Right atrium auricular region (tissue), 2 donors: ENCODE measurements around the gene C10orf53. TPM values are rescaled to one million over a fixed set of nuclear protein-coding genes. Genes with fewer than 3 reads are reported as not detected.

Source experiments
- DNase-seq: peaks from one replicate; pipeline ENCODE4 v3.0.0-alpha.2; 2019; ENCODE audit warnings: low spot score
- H3K27ac ChIP-seq, 2 donors: fragments of 200-600 bp; sonication (generic); 1 replicate in 1 of 2; 2 replicates in 1 of 2; pipeline ENCODE4 v1.5.1; 2016 to 2019
- H3K27me3 ChIP-seq, 2 donors: fragments of 200-600 bp; sonication (generic); one replicate each; pipeline versions ENCODE4 v1.5.1 to v1.6.0; 2017 to 2019
- H3K36me3 ChIP-seq: fragments of 200-600 bp; sonication (generic); one replicate; pipeline ENCODE4 v1.5.1; 2016
- H3K4me1 ChIP-seq, 2 donors: fragments of 200-600 bp; sonication (generic); one replicate each; pipeline versions ENCODE4 v1.5.1 to v1.6.0; 2017 to 2019
- H3K4me3 ChIP-seq, 2 donors: fragments of 200-600 bp; sonication (generic); 1 replicate in 1 of 2; 2 replicates in 1 of 2; pipeline ENCODE4 v1.5.1; 2017 to 2019; ENCODE audit warnings: mild to moderate bottlenecking in 1 of 2, moderate library complexity in 1 of 2
- H3K9me3 ChIP-seq, 2 donors: fragments of 200-600 bp; sonication (generic); one replicate each; pipeline ENCODE4 v1.5.1; 2019
- CTCF ChIP-seq, 2 donors: fragments of 200-600 bp; sonication (generic); IDR thresholded peaks; one replicate each; pipeline ENCODE4 v1.5.1; 2019; ENCODE audit warnings: antibody characterized with exemption in 2 of 2
- total RNA-seq, 2 donors: library from RNA; depleted of rRNA; stranded (reverse); fragments of >200 nt; gene quantifications; one replicate each; pipeline ENCODE4 v1.1.0, GENCODE V29; 2016

Gene C10orf53
- total RNA-seq, 2 donors from 2014 or later, result not detected

GRCh38 chr10:49663596-49663995, 15.9 kb upstream of the C10orf53 start:
- H3K4me3 ChIP-seq, result no peak overlapping the region
- H3K27me3 ChIP-seq, result no peaks in the 10 kb centered on the region
- peaks cover 0 to 14% of the 10 kb centered on the region in 2 donors for H3K9me3 ChIP-seq
- no peak for TF ChIP-seq CTCF (IDR thresholded peaks at IDR 0.05)
- H3K36me3 ChIP-seq, result no peaks in the 10 kb centered on the region
- no peak for DNase-seq
- no peak overlapping the region for H3K27ac ChIP-seq
- no peaks in the 10 kb centered on the region for H3K4me1 ChIP-seq

- DNase-seq, result no peak
- Histone ChIP-seq H3K27ac (no peak overlapping the region), H3K27me3 (no peaks in the 10 kb centered on the region), H3K9me3 (peaks cover 0 to 9% of the 10 kb centered on the region in 2 donors), H3K4me3 (no peak overlapping the region), H3K4me1 (no peaks in the 10 kb centered on the region), H3K36me3 (no peaks in the 10 kb centered on the region)
- TF ChIP-seq CTCF (IDR thresholded peaks at IDR 0.05), result no peak
These were observed 15.2 kb upstream of the C10orf53 start for GRCh38 chr10:49664006-49664841.

GRCh38 chr10:49664842-49665355, 14.6 kb upstream of the C10orf53 start:
- H3K36me3 ChIP-seq, result no peaks in the 10 kb centered on the region
- peak; percentile 52 for DNase-seq
- H3K27ac ChIP-seq, result no peak overlapping the region
- H3K4me3 ChIP-seq, result no peak overlapping the region
- peaks cover 0 to 4% of the 10 kb centered on the region in 2 donors for H3K9me3 ChIP-seq
- no peak for TF ChIP-seq CTCF (IDR thresholded peaks at IDR 0.05)
- no peaks in the 10 kb centered on the region for H3K27me3 ChIP-seq
- H3K4me1 ChIP-seq, result no peaks in the 10 kb centered on the region

- TF ChIP-seq CTCF (IDR thresholded peaks at IDR 0.05), result no peak
- peak; percentile 4 for DNase-seq
- H3K27ac ChIP-seq, result no peak overlapping the region
- no peaks in the 10 kb centered on the region for H3K27me3 ChIP-seq
- no peaks in the 10 kb centered on the region for H3K36me3 ChIP-seq
- H3K4me3 ChIP-seq, result no peak overlapping the region
- no peaks in the 10 kb centered on the region for H3K9me3 ChIP-seq
- no peaks in the 10 kb centered on the region for H3K4me1 ChIP-seq
These were observed 13.3 kb upstream of the C10orf53 start for GRCh38 chr10:49666054-49666615.

- peak; percentile 38 for DNase-seq
- Histone ChIP-seq H3K27ac (no peak overlapping the region), H3K27me3 (no peaks in the 10 kb centered on the region), H3K9me3 (no peaks in the 10 kb centered on the region), H3K4me1 (no peaks in the 10 kb centered on the region), H3K4me3 (no peak overlapping the region), H3K36me3 (no peaks in the 10 kb centered on the region)
- TF ChIP-seq CTCF (IDR thresholded peaks at IDR 0.05), result no peak
These were observed 12.8 kb upstream of the C10orf53 start for GRCh38 chr10:49666685-49667084.
